Measurements from ENCODE around the gene HHATL.

Gene HHATL

DNA sequence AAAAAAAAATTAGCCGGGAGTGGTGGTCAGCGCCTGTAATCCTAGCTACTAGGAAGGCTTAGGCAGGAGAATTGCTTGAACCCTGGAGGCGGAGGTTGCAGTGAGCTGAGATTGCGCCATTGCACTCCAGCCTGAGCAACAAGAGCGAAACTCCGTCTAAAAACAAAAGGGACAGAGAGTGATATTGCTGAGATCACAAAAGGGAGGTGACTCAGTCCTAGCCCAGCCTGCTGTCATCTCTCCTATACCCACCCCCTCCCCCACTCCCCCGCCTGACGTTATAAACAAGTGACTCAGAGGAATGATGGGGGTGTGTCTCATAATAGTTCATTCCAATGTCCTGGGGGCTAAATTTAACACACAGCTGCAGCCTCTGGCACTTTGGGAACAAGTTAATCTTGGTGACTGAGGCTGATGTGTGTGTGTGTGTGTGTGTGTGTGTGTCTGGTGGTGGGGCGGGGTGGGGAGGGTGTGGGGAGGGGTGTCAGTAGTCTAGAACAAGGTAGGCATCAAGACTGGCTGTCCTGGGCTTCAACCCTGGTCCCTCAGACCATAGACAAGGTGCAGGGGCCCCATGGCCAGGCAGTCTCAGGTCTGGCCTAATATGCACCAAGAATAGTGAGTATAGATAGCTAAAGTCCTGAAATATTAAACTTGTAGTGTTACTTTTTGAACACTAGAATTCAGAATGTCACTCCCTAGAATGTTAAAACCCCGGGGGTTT, 18.6 kb downstream of the HHATL start:
- no peak for FAIRE-seq

DNA sequence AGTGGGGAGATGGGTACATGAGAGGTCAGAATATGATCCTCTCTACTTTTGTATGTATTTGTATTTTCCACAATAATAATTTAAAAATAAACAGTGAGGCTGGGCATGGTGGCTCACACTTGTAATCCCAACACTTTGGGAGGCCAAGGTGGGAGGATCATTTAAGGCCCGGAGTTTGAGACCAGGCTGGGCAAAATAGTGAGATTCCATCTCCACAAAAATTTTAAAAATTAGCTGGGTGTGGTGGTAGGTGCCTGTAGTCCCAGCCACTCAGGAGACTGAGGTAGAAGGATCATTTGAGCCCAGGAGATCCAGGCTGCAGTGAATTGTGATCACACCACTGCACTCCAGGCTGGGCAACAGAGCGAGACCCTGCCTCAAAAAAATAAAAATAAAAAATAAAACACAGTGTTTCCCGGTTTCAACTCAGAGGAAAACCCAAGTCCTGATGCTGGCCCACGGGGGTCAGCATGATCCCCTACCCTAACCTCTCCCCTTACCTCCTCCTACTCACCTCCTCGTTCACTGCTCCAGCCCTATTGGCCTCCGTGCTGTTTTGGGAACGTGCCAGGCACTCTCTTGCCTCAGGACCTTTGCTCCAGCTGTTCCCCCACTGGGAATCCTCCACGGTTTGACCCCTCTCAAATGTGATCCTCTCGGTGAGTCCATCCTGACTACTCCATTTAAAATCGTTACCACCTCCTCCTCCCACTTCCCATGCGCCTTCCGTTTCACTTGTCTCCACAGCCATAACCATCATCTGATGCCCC, 20.1 kb downstream of the HHATL start:
- no peak for FAIRE-seq

DNA sequence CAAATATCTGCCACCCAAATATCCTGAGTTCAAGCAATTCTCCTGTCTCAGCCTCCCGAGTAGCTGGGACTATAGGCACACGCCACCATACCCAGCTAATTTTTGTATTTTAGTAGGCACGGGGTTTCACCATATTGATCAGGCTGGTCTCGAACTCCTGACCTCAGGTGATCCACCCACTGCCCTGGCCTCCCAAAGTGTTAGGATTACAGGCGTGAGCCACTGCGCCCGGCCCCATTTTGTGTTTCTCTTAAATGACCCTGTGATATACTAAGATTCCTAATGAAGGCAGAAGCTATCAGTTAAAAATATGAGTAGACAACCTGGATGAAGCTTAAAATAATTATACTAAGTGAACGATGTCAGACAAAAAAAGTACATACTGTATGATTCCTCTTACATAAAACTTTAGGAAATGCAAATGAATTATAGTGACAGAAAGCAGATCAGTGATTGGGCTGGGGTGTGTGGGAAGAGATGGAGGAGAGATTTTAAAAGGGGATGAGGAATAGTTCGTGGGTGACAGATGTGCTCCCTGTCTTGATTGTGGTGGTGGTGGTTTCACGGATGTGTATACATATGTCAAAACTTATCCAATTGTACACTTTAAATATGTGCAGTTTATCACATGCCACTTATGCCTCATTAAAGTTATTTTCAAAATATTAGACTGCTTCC, 21.1 kb downstream of the HHATL start:
- FAIRE-seq = no peak

DNA sequence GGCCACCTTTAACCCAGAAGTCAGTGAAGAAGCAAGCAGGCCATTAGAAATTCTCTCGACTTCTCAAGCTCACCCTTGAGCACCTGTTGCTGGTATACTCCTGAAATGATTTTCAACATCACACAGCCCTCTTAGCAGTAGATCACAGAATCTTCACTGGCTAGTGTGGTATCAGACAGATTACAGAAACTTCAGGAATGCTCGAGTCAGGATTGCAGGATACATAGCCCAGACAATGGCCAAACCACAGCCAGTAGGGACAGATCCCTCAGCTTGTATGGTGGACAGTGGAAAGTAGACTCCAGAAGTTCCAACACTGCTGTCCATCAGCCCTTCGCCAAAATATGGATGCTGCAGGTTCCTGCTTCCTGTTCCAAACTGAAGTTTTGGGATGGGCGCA, 21.8 kb downstream of the HHATL start:
- FAIRE-seq = no peak

DNA sequence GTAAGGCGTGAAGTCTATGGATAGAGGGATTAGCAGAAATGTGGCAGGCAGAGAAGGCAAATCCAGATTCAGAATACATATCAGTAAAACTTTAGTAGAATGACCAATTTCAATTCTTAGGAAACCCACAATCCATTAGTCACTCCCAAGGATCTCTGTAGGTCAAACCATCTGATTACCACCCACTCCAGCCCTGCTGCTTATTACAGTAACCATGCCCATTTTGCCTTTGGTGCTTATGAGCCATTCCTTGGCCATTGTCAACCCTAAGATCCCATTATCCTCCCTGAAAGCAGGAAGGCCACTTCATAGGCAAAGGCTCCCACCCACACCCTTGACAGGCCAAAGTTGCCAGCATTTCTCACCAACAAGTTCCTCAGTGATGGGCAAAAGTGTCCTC, 22.3 kb downstream of the HHATL start:
- no peak for FAIRE-seq

DNA sequence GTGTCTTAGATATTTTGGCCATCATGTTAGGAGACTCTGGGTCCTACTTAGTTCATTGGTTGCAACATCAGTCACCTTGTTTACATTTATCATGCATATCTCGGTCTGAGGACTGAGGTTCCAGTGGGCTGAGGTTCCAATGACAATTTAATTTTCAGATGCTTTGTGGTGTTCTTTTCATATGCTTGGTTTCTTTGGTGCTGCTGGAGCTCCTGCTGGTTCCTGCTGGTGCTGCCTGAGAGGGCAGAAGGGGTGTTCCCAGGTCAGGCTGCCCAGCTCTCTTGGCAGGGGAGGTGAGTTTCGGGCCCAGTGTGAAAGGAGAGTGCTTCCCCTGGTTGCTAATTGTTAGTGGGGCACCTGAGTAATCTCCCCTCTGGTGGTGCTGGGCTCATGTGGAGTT, 24.2 kb downstream of the HHATL start:
- no peak for FAIRE-seq

DNA sequence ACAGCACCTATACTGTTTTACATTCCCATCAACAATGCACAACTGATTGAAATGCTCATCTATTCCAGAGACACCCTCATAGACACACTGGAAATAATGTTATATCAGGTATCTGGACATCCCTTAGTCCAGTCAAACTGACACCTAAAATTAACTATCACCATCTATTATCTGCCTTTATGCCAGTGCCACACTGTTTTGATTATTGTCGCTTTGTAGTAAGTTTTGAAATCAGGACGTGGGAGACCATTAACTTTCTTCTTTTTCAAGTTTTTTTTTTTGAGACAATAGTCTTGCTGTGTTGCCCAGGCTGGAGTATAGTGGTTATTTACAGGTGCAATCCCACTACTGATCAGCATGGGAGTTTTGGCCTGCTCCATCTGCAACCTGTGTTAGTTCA, 26.7 kb downstream of the HHATL start:
- FAIRE-seq = no peak

DNA sequence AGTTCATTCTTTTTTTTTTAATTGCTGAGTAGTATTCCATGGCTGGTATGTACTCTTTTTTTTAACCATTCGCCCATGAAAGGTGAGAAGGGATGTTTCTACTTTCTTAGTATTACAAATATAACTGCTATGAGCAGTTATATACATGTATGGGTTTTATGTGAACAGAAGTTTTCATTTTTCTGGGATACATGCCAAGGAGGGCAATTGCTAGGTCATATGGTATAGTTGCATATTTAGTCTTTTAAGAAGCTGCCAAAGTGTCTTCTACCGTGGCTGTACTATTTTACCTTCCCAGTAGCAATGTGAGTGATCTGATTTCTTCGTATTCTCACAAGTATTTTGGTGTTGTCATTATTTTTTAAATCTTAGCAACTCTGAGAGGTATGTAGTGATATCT, 28.5 kb downstream of the HHATL start:
- FAIRE-seq = no peak

DNA sequence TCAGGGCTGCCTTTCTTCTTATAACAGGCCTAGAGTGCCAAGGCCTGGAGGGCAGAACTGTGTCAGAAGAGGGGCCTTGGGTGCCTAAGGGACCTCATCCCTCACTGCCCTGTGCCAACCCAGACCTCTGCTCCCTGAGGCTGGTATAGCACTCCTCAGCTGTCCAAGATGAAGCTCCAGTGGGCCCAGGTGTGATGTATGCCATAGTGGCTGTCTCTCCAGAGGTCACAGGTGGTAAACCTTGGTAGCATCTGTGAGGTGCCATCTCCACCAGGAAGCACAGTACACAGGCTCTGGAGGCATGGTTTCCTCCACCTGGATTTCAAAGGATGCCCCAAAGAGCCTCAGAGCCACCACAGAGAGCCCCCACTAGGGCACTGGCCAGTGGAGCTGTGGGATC, 29.5 kb downstream of the HHATL start:
- FAIRE-seq = no peak

DNA sequence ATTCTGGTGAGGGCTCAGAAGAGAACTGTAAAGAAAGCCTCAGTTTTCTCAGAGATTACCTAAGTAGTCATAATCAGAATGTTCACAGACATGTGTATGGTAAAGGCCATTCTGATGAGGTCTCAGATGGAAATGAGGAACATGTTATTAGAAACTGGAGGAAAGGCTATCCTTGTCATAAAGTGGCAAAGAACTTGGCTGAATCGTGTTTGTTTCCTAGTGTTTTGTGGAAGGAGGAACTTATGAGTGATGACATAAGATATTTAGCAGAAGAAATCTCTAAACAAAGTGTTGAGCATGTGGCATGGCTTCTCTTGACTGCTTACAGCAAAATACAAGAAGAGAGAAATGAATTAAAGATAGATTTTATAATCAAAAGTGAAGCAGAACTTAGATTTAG, 30.1 kb downstream of the HHATL start:
- no peak for FAIRE-seq

DNA sequence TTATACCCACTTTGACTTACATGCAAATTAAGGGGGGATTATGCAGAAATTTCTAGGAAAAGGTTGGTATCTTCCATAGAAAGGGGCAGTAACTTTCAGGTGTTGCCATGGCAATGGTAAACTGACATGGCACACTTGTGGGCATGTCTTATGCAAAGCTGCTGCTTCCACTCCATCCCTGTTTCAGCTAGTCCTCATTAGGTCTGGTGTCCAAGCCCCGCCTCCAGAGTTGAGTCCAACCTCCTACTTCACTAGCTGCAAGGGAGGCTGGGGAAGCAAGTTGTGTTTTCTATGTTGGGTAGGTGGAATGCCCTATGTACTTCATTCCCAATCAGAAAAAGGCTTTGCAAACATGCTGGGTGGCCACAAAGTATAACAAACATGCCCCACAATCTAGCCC, 31.9 kb downstream of the HHATL start:
- FAIRE-seq = no peak

DNA sequence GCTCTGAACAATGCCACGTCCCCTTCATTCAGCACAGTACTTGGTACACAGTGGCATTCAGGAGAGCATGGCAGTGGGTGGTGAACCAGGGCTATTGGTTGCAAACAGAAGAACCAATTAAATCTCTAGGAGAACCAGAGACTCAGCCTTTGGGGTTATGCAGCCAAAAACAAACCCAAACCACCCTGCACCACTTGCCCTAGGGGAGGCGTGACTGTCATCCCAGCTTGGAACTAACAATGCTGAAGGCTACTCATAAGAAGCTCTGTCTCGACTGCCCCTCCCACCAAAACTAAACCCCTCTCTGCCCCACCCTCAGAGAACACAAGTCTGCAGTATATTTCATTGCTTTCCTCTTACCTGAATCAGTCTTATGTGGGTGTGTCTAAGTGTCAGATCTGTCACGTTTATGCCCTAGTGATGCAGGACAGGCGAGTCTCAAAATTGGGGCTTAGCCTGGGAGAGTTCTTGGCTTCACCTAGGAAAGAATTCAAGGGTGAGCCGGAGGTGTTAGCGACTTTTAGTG, 32.5 kb downstream of the HHATL start:
- FAIRE-seq = no peak

DNA sequence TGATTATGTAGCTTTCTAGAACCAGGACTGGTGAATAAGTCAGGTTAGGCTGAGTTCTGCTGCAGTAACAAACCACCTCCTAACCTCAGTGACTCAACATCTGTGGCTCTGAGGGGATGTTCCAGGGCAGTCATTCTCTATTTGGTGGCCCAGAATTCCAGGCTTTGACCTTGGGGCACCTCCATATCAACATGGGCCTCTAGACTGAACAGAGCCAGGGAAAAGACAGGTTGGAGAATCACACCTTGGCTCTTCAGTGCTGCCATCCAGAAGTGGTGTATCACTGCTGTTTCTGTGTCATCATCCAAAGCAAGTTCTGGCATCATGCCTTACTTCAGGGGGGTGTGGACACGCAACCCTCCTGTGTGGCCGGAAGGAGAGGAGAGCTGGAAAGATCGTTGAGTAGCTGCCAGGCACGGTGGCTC, 33.8 kb downstream of the HHATL start:
- FAIRE-seq = no peak

DNA sequence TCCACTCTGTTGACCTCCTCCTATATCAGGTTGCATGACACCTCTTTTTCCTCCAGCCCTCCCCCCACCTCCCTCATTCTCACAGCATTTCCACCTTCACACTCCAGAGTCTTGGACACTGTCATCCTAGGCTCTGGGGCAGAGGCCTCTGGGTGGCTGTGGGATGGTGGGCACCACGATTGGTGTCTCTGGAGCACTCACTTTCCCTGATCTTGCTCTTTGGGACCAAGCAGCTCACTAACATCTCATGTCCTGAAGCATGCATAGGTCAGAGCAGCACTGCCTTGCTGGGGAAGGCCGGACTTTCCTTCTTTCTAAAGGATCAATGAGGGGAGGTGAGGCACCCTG, 34.2 kb downstream of the HHATL start:
- FAIRE-seq = no peak

DNA sequence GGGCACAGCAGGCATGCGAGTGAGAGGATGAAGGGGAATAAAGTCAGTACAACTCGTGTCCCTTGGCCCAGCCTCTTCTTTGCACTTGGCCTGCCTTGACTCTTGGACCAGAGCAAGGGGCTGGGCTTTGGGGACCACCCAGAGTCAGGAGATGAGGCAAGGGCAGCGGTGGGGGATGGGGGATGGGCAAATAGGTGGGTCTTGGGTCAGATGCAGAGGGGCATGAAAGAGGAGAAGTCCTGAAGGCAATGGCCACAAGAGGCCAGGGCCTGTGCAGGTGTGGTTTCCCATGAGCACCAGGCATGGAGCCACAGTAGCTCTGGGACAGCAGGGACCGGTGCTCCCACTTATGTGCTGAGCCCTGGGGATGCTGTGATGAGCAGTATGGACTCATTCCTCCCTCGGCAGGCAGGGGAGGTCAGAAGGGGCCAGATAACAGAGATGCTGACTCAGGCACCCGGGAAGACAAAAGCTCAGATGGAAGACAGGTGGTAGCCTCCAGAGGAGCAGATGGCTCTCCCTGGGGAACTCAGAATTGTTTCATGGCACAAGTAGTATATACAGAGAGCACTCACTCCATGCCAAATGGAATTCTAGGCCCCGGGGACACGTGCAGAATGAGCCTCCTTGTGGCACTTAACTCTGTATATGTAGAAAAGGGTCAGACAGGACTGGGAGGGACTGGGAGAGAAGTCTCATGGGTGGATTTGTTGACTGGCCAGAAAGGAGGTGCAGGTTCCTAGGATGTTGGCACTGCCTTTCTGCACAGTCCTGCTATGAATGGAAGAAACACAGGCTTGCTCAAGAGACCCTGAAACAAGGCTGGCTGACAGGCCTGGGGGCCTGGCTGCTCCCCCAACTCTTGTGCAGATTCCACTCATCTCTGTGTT, 34.8 kb downstream of the HHATL start:
- no peak for FAIRE-seq

DNA sequence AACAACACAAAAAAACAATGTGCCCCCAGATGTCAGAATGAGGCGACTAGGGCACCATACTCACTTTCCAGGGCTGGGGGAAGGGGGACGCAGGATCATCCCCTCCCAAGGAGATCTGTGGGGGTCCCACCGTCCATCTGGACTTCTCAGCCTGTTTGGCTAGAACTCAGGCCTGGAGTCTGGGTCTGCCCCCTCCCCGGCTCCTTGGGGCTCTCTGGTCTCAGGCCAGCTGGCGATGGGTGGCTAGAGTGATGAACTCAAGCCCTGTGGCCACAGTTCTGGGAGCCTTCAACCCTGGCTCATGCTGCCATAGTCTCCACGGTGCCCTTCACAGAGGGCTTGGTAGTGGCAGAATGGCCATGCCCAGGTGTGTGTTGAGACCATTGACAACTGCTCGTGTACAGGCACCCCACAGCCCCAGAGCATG, 35.5 kb downstream of the HHATL start:
- FAIRE-seq = no peak

DNA sequence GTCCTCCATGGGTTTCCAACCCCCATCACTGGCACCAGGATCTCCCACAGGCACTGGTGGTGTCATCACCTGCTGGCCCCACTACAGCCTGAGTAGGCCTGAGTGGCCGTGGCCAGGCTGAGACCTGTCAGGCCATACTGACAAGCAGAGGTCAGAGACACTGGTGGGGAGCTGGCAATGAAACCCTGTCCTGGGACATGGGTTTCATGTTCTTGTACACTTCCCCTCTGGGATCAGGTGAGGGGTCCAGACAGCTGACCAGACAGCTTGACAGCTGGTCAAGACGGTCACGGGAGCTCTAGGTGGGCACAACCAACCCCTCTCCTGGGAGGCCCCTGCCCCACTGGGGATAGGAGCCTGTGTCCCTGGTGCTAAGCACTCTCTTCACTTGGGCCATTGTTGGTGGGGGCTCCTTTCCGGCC, 36.0 kb downstream of the HHATL start:
- no peak for FAIRE-seq

DNA sequence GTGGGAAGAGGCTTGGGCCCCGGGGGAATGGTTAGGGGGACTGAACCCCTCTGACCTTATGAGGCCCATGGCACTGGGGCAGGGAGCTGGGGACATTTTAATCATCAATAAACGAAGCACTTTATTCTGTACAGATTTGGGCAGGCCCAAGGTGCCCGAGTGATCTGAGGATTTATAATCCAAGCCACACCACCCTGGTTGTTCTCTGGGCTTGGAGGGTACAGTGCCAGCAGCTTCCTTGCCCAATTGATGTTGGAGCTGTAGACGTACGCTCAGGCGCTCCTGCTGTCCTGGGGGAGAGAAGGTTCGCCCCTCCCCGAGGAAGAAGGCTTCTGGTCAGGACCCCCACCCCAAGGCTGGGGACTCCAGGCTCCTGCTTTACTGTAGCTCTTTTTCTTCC, 36.6 kb downstream of the HHATL start:
- no peak for FAIRE-seq

DNA sequence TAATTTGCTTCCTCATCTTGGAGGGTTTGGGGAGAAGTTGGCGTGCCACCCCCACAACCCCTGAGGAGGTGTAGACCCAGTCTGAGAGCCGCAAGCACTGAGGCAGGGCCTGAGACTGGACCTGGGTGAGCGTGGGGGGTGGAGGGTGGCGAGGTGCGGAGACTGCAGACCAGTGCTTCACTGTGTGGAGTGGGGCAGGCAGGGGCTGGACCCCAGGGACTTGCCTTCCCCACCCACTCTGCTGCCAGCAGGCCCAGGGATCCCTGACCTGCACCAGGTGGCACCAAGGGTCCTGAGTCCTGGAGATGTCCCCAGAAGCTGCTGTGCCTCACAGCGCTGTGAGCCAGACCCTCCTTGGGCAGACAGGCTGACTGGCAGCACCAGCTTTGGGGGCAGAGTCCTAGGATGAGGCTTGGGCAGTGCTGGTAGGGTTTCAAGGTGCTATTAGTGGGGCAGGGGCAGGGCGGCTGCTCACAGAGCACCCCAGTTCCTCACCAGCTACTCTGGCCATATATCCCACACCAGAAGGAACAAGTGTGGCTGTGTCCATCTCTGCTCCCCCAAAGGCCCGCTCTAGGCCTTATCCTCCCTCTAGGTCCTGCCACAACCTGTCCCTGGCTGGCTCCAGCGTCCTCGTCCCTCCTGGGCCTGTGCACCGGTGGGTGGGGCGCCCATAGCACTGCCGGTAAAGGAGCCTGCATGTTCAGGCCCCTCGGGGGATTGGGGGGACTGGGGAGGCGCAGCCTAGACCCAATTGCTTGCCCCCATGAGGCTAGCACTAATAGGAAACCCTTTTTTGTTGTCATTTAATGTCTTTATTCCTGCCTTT, 37.3 kb downstream of the HHATL start:
- FAIRE-seq = no peak

DNA sequence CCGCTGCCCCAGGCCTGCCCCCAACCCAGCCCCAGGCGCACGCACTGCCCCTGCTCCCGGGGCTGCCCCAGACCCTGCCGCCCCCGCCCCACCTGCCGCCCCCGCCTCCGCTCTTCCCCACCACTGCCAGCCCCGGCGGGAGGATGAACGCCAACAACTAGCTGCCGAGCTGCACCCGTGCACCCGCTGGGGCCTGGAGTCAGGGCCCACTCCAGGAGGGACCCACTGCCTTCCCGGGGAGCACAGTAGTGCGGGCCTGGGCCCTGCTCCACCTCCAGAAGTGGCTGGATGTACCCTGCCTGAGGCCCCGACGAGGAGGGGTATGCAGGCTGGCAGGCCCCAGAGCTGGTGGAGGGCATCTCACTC, 38.2 kb downstream of the HHATL start:
- no peak for FAIRE-seq

DNA sequence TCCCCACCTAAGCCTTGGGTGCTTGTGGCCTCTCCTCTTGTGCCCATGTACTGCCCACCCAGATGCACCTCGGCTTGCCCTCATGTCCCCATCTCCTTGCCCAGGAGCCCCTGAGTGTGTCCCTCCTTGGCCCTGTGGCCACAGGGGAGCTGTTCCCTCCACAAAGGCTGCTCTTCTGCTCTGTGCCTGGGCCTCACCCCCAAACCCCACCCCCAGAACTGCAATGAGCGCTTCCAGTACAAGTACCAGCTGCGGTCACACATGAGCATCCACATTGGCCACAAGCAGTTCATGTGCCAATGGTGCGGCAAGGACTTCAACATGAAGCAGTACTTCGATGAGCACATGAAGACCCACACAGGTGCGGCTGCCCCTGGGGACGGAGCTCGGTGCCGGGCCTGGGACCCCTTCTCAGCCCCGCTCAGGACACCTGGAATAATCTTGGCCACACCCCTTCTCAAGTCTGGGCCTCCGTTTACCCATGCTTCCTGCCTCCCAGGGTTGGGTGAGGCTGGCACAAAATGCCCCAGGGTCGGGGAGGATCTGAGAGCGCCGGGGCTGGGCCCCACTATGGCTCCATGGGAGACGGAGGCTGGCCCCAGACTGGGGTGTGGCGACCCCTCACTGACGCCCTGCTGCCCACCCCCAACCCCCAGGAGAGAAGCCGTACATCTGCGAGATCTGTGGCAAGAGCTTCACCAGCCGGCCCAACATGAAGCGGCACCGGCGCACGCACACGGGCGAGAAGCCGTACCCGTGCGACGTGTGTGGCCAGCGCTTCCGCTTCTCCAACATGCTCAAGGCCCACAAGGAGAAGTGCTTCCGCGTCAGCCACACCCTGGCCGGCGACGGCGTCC, 38.8 kb downstream of the HHATL start:
- no peak for FAIRE-seq

Data from A204.1 (cell line).